HG03025 (cell line): ENCODE data around the gene ALLC.
"Not testable (repeated sequence)": the region's sequence is repeated elsewhere in the genome, so short reads cannot be mapped to it uniquely, and the experiment has no call there.

Experiments
- ATAC-seq: cut with Tn5 transposase; IDR thresholded peaks from one replicate; pipeline ENCODE4 v1.9.1; 2021; ENCODE audit warnings: mild to moderate bottlenecking, moderate library complexity; ENCODE audit not compliant: unreplicated experiment, low FRiP score

Gene ALLC

DNA sequence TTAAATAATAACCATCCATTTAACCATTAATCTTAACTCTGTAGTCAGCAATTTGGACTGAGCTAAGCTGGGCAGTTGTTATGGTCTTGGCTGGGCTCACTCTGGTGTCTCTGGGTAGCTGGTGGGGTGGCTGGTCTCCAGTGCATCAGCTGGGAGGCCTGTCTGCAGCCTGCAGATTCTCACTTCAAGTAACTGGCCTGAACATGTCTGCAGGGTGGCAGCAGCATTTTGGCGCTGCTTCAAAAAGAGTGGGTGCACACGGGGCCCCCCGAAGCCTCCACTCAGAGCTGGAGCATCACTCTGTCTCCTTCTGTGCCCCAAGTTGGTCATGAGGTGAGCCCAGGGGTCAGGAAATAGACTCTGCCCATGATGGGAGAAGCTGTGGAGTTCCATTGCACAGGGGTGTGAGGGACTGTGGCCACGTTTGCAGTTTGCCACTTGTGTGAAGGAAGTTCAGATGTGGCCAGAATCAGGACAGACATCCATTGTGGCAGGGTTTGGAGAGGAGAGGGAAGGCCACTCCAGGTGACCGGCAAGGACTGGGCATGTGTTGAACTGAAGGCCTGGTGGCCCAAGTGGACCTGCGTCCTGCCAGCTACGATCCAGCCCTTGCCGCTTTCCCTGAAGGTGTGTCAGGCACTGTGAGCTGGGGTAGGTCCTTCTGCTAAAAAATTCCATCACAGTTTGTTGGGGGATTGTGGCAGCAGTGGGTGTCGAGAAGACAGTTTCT, 4.9 kb upstream of the ALLC start:
- no peak for ATAC-seq

DNA sequence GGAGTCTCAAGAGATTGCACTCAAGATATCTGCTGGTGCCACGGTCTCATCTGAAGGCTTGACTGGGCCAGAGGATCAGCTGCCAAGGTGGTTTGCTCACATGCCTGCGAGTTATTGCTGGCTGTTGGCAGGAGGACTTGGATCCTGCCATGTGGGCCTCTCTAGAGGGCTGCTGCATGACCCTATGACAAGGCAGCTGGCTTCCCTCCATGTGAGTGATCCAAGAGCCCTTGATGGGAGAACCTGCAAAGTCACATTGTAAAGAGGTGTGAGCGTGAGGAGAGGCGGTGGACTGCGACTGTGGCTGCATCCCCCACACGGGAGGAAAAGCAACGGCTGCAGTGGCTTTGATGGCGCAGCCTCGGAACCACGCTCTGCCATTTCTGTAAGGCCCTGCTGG, 4.0 kb upstream of the ALLC start:
- no peak for ATAC-seq

DNA sequence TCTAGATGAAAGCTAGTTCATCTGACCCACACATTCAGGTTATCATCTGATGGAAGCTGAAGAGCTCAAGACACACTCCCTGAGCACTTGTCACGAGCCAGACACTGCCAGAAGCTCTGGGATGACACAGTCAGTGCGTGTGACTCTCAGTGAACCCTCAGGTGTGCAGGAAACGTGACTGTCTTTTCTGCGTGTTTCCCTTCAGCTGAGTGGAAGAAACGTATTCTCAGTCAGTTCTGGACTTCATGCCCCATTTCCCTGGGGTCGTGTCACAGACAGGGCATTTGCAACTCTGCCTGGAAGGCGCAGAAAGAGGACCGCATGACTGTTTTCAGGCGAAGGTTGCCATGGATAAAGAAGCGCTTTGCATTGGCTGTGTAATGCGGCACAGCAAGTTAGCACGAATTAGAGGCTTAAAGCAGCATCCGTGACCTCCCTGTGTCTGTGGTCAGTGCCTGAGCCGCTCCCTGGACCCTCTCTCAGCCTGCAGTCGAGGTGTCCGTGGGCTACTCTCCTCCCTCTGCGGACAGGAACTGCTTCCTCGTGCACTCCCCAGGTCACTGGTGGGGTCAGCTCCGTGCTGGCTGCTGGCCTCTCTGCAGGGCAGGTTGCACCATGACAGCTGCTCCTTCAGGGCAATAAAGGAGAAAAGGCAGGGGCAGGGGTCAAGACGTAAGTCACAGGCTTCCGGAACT, 3.3 kb upstream of the ALLC start:
- no peak for ATAC-seq

DNA sequence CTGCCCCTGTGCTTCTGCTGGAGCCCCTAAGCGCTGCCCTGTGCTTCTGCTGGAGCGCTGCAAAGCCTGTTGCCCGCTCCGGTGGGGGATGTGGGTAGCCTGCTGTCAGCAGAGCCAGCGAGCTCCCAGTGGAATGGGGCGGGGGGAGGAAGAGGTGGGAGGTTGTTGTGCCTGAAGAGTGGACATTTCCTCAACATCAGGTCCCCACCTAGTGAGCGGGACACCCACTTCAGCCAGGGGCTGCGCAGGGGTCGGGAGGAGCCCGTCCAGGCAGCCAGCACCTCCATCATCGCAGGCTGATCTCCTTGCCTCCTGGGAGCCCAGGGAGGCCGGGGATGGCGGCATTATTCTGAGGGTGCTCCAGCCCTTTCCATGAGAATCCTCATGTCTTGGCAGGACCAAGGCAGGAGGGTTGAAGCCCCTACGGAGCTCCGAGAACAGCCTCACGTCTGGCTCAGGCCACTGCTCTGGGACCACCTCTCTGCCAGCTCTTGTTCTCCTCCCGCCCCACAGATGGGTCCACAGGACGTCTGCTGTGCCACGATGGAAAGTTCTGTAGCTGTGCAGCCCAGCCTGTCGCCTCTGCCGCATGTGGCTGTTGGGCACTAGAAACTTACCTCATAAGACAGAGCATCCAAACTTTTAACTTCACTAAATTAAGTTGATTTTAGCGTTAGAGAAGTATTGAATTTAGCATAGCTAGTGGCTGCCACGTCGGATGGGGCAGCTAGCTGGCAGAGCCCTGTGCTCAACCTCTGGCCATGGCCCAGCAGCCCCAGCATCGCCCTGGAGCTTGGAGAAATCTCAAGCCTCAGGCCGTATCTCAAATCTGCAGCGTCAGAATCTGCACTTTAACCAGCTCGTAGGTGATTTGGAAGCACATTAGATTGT, 1.9 kb upstream of the ALLC start:
- ATAC-seq = no peak

DNA sequence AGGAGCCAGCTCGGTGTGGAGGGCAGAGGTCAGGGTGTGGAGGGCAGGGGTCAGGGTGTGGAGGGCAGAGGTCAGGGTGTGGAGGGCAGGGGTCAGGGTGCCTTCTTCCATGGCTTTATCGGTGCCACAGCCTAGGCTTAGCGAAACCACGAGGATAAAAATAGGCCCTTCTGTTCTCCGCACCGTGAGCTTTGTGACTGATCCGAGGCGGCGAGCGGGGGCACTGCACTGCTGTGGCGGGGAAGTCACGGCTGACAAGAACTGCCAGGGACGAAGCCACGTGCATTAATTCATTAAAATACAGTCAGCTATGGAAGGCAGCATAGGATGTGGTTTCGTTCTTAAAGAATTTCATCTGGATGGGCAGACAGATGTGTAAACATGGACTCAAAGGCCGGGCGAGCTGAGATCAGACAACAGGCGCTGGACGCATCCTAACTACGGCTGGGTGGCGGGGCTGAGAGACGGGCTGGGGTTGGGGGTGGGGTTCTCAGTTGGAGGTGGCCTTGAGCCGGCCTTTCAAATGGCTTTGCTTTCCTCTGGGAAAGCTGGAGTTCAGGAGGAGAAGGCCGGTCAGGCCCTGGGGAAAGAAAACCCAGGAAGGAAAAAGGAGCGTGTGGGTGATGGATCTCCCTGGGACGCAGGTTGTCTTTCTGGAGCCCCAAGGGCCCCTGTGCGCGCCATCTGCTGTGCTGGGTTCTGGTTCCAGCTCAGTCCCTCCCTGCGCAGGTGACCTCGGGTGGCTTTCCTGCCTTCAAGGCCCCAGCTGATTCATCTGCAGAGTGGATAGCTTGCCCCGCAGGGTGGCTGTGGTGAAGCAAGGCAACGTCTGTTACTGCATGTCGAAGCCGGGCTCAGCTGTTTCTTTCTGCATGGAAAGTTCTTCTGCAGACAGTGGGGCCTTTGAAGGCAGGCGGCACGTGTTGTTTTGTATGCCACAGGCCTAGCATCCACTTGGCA, 958 bp upstream of the ALLC start:
- no peak for ATAC-seq

DNA sequence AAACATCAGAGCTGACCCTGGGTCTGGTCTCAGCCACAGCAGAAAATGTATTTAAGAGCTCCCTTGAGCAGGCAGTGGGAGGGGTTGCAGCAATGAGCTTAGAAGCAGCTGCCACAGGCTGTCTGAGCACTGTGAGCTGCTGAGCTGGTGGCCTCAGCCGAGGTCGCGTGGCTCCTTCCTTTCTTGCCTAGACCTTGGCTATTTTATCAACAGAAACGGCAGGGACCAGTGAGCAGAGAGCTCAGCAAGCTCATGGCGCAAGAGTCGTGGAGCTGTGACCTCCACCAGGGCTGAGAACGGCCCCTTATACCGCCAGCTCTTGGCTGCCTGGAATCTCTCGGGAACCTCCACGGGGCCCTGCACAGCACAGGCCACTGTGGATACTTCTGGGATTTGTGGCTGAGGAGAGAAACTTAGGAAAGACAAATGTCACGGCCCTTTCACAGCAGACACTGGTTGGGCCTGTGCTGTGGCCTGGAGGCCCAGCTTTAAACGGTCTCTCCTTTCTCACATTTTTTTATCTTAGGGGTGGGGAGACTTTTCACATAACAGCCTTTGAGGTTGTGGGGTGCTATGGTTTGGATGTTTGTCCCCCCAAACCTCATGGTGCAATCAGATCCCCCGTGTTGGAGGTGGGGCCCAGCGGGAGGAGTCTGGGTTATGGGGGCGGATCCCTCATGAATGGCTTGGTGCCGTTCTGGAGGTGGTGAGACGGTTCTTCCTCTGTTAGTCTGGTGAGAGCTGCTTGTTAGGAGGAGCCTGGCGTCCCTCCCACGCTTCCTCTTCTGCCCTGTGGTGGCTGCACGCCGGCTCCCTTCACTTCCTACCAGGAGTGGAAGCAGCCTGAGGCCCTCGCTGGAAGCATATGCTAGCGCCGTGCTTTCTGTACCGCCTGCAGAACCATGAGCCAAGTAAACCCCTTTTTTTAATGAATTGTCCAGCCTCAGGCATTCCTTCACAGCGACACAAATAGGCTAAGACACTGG, 1.7 kb downstream of the ALLC start:
- ATAC-seq = no peak

DNA sequence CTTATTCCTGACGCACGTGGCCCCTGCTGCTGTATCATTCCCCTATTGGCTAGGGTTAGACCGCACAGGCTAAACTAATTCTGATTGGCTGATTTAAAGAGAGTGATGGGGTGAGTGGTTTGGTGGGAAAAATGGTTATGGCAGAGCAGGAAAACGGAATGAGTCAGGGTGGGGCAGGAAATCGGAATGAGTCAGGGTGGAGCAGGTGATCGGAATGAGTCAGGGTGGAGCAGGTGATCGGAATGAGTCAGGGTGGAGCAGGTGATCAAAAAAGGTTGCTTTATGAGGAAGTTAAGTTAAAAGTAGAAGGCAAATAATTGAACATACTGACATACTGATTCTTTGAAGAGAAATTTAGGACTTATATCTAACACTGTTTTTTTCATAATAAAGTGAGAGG, 2.6 kb downstream of the ALLC start:
- ATAC-seq = not testable (repeated sequence)

DNA sequence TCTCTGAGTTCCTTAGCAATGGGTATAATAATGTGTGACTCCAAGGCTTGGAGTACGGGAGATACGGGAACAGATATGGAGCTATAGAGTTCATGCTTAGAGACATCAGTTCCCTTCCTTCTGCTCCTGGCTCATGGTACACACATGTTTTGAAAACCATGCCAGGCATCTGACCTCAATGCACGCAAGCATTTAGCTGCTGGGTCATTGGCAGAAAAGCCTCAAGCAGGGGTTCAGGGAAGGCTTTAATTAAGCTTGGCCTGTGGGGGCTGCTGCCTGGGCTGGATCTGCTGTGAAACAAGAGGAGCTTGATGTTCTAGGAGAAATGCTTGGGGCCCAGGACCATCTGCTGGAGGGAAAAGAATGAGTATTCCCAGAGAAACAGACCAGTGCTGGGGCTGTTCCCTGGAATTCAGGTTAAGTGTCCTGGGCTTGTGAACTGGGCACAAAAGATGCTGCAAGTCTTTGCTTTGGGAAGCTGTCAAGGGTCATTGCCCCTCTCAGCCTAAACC, 3.2 kb downstream of the ALLC start:
- ATAC-seq = no peak

DNA sequence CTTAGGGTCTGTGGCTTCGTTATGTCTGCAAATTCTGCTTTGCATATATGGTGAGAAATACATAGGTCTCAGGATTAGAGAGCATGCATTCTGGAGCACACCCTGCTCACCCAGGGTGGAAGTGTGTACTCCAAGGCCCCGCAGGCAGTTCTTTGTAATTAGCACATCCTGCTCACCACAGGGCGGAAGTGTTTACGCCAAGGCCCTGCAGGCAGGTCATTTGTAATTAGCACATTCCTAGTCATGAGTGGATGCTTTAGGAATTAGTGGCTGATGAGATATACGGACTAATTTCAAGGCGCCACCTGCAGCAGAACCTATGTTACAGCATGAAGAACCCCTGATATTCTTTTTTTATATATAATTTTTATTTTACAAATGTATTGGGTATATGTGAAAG, 4.2 kb downstream of the ALLC start:
- no peak for ATAC-seq

DNA sequence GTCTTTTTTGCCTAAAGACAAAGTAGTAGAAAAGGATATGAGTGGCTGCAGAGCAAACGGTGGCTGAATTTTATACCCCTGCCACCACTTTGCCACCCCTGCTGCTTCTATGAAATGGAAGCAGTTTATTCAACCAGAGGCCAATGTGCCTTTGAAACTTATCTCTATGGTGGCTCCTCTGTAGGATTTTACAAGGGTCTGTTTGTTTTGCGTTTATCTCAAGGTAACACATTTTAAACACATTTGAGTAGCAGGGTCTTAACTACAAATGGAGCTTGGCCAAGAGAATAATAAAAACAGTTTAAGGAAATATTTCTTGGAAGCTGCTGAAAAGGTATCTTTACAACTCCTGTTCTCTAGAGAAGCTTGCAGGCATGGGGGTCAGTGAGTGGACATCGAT, 6.1 kb downstream of the ALLC start:
- no peak for ATAC-seq

DNA sequence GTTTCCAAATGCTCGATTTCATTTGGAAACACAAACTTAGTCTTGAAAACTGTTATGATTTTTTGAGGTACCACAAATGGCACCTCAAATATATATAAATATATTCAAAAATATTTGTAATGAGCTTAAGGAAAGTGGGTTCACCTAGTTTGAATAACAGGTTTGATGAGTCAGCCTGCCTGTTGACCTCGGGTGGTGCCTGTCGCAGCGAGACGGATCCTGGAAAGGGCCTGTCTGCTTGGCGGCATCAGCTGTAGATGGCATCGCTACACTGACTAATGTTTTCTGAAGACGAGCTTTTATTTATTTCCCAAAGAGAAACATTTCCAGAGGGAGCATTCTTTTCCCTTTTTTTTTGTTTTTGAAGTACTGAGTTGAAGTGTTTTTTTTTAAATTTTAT, 6.9 kb downstream of the ALLC start:
- ATAC-seq = no peak

DNA sequence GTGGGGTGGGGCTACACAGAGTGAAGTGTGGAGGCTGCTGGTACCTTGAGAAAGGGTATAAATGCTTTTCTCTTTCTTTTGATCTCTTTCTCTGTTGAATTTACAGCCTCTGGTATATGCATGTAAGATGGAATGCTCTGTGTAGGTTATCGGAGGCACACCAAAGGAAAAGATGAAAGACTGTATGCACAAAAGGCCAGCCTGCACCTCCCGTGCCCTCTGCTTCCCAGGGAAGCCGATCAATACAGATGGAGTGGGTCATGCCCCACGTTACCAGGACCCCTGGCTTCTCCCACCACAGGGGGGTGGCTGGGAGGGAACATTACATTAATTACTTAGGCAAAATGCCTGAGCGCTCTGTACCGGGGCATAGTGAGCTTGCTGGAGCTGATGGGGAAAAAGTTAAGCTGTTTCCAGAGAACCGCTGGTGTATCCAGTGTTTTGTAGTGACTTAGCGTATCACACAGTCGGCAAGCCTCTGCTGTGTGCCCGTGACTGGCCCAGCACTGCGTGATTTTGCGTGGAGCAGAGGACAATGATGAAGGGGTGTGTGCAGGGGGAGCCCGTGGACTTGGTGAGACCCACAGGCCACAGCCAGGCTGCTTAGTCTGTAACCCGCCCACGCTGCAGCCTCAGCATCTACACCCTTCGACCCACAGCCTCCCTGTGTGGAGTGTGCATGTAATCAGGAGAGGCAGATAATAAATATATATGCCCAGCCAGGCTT, 8.0 kb downstream of the ALLC start:
- ATAC-seq = no peak

DNA sequence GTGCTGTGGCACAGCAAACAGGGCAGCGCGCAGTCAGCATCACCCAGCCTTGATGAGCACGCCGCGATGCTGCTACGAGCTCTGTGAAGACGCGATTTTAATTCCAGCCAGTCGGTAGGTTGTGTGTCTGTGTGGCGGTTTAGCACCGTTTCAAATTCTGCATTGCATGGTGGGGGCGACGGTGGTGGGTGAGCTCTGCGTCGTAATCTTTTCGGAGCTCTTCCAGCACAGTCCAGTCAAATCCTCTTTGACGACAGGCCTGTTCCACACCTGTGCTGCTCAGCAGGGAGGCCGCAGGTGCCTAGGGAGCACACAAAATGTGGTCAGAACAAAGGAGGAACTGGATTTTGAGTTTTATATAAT, 8.6 kb downstream of the ALLC start:
- ATAC-seq = no peak

DNA sequence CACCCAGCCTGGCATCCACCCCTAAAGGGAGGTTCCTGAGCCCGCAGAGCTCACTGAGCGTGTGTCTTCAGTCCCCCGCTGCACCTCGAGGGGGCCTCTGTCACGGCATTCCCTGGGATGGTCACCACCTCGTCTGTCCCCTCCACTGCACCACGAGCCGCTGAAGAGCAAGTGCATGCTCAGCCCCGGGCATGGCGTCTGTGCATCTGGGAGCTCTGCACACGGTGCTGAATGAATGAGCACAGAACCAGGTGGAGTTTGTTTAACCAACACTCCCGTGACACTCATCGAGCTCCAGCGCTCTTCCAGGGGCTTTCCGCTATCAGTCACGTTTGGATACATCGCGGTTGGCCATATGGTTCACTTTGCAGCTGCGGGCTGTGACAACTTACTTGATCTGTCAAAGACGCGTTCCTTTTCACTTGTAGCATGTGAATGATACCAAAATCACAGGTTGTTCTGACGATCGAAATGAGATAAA, 9.2 kb downstream of the ALLC start:
- ATAC-seq = no peak

DNA sequence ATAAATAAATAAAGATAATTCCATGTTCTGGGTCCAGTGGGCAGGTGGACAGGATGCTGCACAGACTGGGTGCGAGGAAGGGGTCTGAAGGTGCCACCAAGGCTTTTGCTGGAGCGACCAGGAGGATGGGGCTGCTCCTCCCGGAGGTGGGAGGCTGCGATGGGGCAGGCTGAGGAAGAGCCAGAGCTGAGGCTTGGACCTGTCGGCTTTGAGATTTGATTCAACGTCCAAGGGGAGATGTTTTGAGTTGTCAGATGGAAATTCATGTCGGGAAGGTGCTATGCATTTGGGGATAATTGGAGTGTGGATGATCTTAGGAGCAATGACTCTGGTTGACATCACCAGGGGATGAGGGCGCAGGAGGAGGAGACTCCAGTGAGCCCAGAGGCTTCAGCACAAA, 11.7 kb downstream of the ALLC start:
- ATAC-seq = no peak

DNA sequence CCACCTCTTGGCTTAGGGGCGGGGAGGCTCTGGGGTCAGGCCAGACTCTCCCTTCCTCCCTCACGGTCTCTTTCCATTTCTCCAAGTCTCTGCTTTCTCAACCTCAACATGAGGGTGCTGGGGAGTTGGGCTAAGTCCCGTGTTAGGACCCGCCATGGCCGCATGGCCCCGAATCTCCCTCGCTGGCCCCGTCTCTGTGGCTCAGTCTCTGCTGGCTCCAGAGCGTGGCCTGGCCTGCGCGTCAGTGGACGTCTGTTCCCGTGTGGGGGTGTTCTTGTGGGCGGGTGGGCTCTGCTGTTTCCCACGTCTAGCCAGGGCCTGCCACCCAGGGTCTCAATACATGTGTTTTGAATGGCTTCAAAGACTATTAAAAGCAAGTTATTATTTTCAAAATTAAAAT, 12.4 kb downstream of the ALLC start:
- ATAC-seq = no peak

DNA sequence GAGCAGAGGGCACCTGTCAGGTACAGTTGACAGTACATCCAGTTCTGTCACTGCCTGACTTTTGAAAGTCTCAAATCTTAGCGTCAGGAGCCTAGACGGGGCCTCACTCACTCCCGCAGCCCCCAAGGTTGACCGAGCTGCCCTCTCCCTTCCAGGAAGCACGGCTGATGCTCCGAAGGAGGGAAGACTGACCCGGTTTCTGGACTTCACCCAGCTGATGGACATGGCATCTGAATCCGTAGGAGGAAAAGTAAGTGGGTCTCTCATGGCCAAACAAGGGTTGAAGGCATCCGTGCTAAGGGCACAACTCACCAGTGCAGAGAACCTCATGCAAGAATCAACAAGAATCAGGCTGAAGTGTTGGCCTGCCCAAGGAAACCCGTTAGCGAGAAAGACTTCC, 12.9 kb downstream of the ALLC start:
- ATAC-seq = no peak
